Left ventricle myocardium inferior (tissue), 1 donor: ENCODE measurements around the gene CR1L. TPM values are rescaled to one million over a fixed set of nuclear protein-coding genes. Genes with fewer than 3 reads are reported as not detected.

ENCODE experiments used
- DNase-seq: peaks from one replicate; pipeline ENCODE4 v3.0.0-alpha.2; 2020
- H3K27ac ChIP-seq: fragments of 200-600 bp; replicated peaks from 2 replicates; pipeline ENCODE4 v1.8.0; 2021
- H3K27me3 ChIP-seq: fragments of 200-600 bp; 2 replicates; pipeline ENCODE4 v1.8.0; 2021; ENCODE audit warnings: low read depth
- H3K36me3 ChIP-seq: fragments of 200-600 bp; 2 replicates; pipeline ENCODE4 v1.8.0; 2021
- H3K4me1 ChIP-seq: fragments of 200-600 bp; 2 replicates; pipeline ENCODE4 v1.8.0; 2021
- H3K4me3 ChIP-seq: fragments of 200-600 bp; 2 replicates; pipeline ENCODE4 v1.8.0; 2021; ENCODE audit warnings: mild to moderate bottlenecking, moderate library complexity
- H3K9me3 ChIP-seq: fragments of 200-600 bp; replicated peaks from 2 replicates; pipeline ENCODE4 v1.8.0; 2021
- CTCF ChIP-seq: fragments of 200-600 bp; IDR thresholded peaks from 2 replicates; pipeline ENCODE4 v1.8.0; 2021; ENCODE audit warnings: antibody characterized with exemption, mild to moderate bottlenecking, borderline replicate concordance
- intact Hi-C: fragments of 100-400 bp; cut with micrococcal nuclease; formaldehyde crosslinking; loops from one replicate; pipeline ENCODE4 v1.11.0; 2022
- long read RNA-seq: library from polyadenylated mRNA; unstranded; transcript quantifications from one replicate; pipeline ENCODE4 v2.0.0, GENCODE V29; 2021
- total RNA-seq: library from RNA; stranded (reverse); fragmentation: NEBNext Ultra II Directional; extraction: Animal tissue kit (Norgen Biotek cat#: 25700); gene quantifications from one replicate; pipeline ENCODE4 v1.2.1, GENCODE V29; 2021
- donor health status: DM: no; HTN: yes; CAD: no; lungs with severe emphysema.

The CR1L gene
- not detected for total RNA-seq
- long read RNA-seq = 0 reads

- intact Hi-C loops = no loop called here
- Histone ChIP-seq H3K27me3 (peaks cover 47% of the 10 kb centered on the region), H3K36me3 (no peaks in the 10 kb centered on the region), H3K9me3 (no peaks in the 10 kb centered on the region), H3K27ac (no peak within 1 kb of the TSS), H3K4me1 (peaks cover 16% of the 10 kb centered on the region), H3K4me3 (peak within 1 kb of the TSS; percentile 76)
- no peak for TF ChIP-seq CTCF
- DNase-seq = peak; percentile 78
Observed at GRCh38 chr1:207644852-207645634, at the start of gene CR1L. Gene CR1L (plus strand): TSS chr1:207645133. CDS start chr1:207645234, 101 bp downstream.

GRCh38 chr1:207603777-207604176 is 41.2 kb upstream of the CR1L start:
- peaks cover 4% of the 10 kb centered on the region for H3K9me3 ChIP-seq
- no peak overlapping the region for H3K4me3 ChIP-seq
- H3K27ac ChIP-seq = no peak overlapping the region
- no peaks in the 10 kb centered on the region for H3K4me1 ChIP-seq
- DNase-seq = no peak
- no peaks in the 10 kb centered on the region for H3K36me3 ChIP-seq
- intact Hi-C loops = no loop called here
- TF ChIP-seq CTCF = no peak
- H3K27me3 ChIP-seq = peaks cover 4% of the 10 kb centered on the region

DNA sequence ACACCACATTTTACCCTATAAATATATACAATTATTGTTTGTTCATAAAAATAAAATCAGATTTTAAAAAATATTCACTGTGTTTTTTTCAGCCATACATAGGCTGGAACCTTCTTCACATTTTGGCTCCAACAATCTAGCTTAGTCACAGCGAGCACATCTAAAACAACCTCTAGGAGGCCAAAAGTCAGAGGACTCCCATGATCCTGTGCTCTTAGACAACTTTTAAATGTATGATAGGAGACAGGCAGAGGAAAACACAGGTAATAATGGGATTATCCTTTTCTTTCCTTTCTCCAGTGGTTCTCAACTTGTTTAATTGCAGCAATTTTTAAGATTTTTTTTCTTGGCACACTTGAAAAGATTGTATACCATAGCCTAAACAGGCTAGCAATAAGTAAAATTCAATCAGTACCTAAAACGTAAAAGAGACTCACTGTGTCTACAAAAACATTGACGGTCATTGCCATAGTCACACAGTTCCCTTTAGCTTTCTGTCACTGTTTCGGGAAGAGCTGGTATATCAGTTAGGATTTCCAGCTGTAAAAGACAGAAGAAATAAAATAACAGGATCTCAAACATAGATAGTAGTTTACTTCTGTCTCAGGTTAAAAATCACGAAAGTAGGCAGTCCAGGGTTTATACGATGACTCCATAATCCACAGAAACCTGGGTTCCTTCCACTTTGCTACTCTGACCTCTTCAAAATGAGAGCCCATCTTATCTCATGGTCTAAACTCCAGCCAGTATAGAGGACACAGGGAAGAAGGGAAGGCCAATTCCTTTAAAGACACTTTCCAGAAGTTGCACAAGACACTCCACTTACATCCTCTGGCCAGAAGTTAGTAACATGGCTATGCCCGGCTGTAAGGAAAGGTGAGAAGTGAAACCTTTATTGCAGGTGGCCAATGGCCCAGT is 39.2 kb upstream of the CR1L start:
- no peak overlapping the region for H3K4me3 ChIP-seq
- no peaks in the 10 kb centered on the region for H3K4me1 ChIP-seq
- H3K36me3 ChIP-seq = no peaks in the 10 kb centered on the region
- H3K27ac ChIP-seq = no peak overlapping the region
- H3K9me3 ChIP-seq = no peaks in the 10 kb centered on the region
- intact Hi-C loops = no loop called here
- H3K27me3 ChIP-seq = no peaks in the 10 kb centered on the region
- no peak for DNase-seq
- TF ChIP-seq CTCF = no peak

DNA sequence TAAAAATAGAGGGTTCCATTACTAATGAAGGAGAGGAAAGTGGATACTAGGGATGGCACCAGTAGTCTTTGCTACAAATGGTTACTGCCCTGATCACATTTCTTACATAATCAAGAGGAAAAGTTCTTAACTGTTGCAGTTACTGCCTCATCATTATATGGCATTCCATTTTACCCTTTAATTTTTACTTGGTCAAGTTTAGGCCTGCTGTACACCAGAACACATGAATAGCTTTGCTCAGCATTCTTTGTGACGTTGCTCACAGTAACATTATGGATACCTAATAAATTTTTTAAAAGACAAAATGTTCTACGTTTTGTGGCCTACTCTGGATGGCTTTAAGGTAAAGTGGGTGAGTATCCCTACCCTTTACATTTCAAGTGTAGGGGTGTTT is 38.6 kb upstream of the CR1L start:
- Histone ChIP-seq H3K4me1 (no peaks in the 10 kb centered on the region), H3K27ac (no peak overlapping the region), H3K4me3 (no peak overlapping the region), H3K9me3 (no peaks in the 10 kb centered on the region), H3K27me3 (no peaks in the 10 kb centered on the region), H3K36me3 (no peaks in the 10 kb centered on the region)
- intact Hi-C loops = no loop called here
- no peak for DNase-seq
- no peak for TF ChIP-seq CTCF

DNA sequence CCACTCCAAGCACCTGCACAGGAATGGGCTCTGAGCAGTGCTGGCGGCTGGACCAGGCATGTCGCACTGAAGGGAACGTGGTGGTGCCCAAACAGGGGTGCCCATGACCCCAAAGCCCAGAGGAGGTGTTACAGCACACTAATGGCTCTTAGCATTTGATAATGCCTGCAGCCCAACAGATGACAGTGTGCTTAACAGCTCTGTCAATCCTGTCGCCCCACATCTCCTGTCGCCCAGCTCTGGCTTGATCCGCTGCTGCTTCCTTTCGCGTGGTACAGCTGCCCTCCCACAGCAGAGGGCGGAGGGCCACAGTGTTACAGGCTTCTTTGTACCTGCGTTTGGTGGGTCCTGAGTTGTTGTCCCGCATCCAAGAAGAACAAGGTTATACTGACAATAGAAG is 32.2 kb upstream of the CR1L start:
- Histone ChIP-seq H3K27ac (no peak overlapping the region), H3K4me3 (no peak overlapping the region), H3K9me3 (no peaks in the 10 kb centered on the region), H3K27me3 (peaks cover 23% of the 10 kb centered on the region), H3K4me1 (no peaks in the 10 kb centered on the region), H3K36me3 (no peaks in the 10 kb centered on the region)
- no peak for TF ChIP-seq CTCF
- intact Hi-C loops = no loop called here
- no peak for DNase-seq
